Left colon (tissue), 2 donors: ENCODE data around the gene ZMYND12. TPM values are rescaled to one million over a fixed set of nuclear protein-coding genes. Genes with fewer than 3 reads are reported as not detected.

Source experiments
- ATAC-seq: fragments of 200-7000 bp; cut with Tn5 transposase; one replicate; pipeline ENCODE4 v1.9.1; 2020; ENCODE audit warnings: mild to moderate bottlenecking, moderate library complexity
- DNase-seq, 2 donors: peaks; one replicate each; pipeline ENCODE4 v3.0.0-alpha.2; 2020
- intact Hi-C, 2 donors: fragments of 100-400 bp; cut with DNase I in 1 of 2; cut with micrococcal nuclease in 1 of 2; formaldehyde crosslinking; loops; one replicate each; pipeline versions ENCODE4 v1.11.2 to v1.14.0; 2022; cut with DNase I, micrococcal nuclease
- total RNA-seq, 2 donors: library from RNA; stranded (reverse); fragmentation: NEBNext Ultra II Directional; extraction: Animal tissue kit (Norgen Biotek cat#: 25700); gene quantifications; one replicate each; pipeline ENCODE4 v1.2.1, GENCODE V29; 2021
- donor health status: DM: no; HTN: no; CAD: no.
- donor health status: DM: yes; HTN: yes; CAD: no.

Gene ZMYND12
- total RNA-seq, 2 donors from 2014 or later: 1.2 to 2.4 TPM

GRCh38 chr1:42453386-42453785, 2.4 kb downstream of the ZMYND12 start:
- ATAC-seq: no peak
- intact Hi-C loops: loop anchor here in 1 of 2 donors (10.0 kb wide), 1 partner anchor 119 kb away; the partner anchor contains the start of gene FOXJ3
- DNase-seq: no peak

- DNase-seq: no peak
- no peak for ATAC-seq
- intact Hi-C loops: loop anchor here in 1 of 2 donors (10.0 kb wide), 1 partner anchor 115 kb away; the partner anchor contains the start of gene FOXJ3
Observed at GRCh38 chr1:42450061-42450460, 5.8 kb downstream of the ZMYND12 start.

GRCh38 chr1:42449256-42449655, 6.6 kb downstream of the ZMYND12 start:
- no peak for ATAC-seq
- no peak for DNase-seq
- intact Hi-C loops: no loop called here

- DNase-seq: no peak
- intact Hi-C loops: no loop called here
- ATAC-seq: peak; percentile 74
Observed at GRCh38 chr1:42442662-42443061, 13.2 kb downstream of the ZMYND12 start.

GRCh38 chr1:42439940-42440339, 15.9 kb downstream of the ZMYND12 start:
- DNase-seq (no peak), ATAC-seq (peak; percentile 89)
- intact Hi-C loops: no loop called here

- DNase-seq: no peak
- no peak for ATAC-seq
- intact Hi-C loops: no loop called here
Observed at GRCh38 chr1:42434340-42434739, 21.5 kb downstream of the ZMYND12 start.

GRCh38 chr1:42433369-42433768, 22.5 kb downstream of the ZMYND12 start:
- intact Hi-C loops: no loop called here
- ATAC-seq (no peak), DNase-seq (no peak)

GRCh38 chr1:42432714-42433113, 23.1 kb downstream of the ZMYND12 start:
- no peak for ATAC-seq
- intact Hi-C loops: no loop called here
- no peak for DNase-seq

- intact Hi-C loops: no loop called here
- ATAC-seq (peak; percentile 95), DNase-seq (peak; percentile 30 to 40)
Observed at GRCh38 chr1:42431514-42431913, 24.3 kb downstream of the ZMYND12 start.

GRCh38 chr1:42430286-42431135, 25.3 kb downstream of the ZMYND12 start:
- ATAC-seq (peak; percentile 8), DNase-seq (no peak)
- intact Hi-C loops: no loop called here

- intact Hi-C loops: no loop called here
- DNase-seq: no peak
- ATAC-seq: peak; percentile 42
Observed at GRCh38 chr1:42429603-42430002, 26.2 kb downstream of the ZMYND12 start.

GRCh38 chr1:42427240-42427639, 28.6 kb downstream of the ZMYND12 start:
- ATAC-seq: no peak
- intact Hi-C loops: no loop called here
- no peak for DNase-seq

- DNase-seq: no peak
- intact Hi-C loops: no loop called here
- no peak for ATAC-seq
Observed at GRCh38 chr1:42424201-42424600, 31.6 kb downstream of the ZMYND12 start.

- ATAC-seq (no peak), DNase-seq (no peak)
- intact Hi-C loops: no loop called here
Observed at GRCh38 chr1:42423681-42424080, 32.1 kb downstream of the ZMYND12 start.

GRCh38 chr1:42422737-42423136, 33.1 kb downstream of the ZMYND12 start:
- DNase-seq (no peak), ATAC-seq (no peak)
- intact Hi-C loops: no loop called here

- peak; percentile 66 to 80 for DNase-seq
- ATAC-seq: peak; percentile 95
- intact Hi-C loops: no loop called here
Observed at GRCh38 chr1:42420911-42421585, 34.8 kb downstream of the ZMYND12 start.

GRCh38 chr1:42420121-42420520, 35.7 kb downstream of the ZMYND12 start:
- DNase-seq (no peak), ATAC-seq (peak; percentile 18)
- intact Hi-C loops: no loop called here

- DNase-seq: peak in 1 of 2 donors; percentile 36
- intact Hi-C loops: no loop called here
- no peak for ATAC-seq
Observed at GRCh38 chr1:42419126-42419821, 36.5 kb downstream of the ZMYND12 start.

- ATAC-seq (no peak), DNase-seq (no peak)
- intact Hi-C loops: no loop called here
Observed at GRCh38 chr1:42418516-42418915, 37.3 kb downstream of the ZMYND12 start.

GRCh38 chr1:42417166-42417565, 38.7 kb downstream of the ZMYND12 start:
- ATAC-seq: no peak
- intact Hi-C loops: no loop called here

More at GRCh38 chr1:42417166-42417565, 38.7 kb downstream of the ZMYND12 start:
- no peak for DNase-seq
